Measurements from ENCODE around the gene PRSS16. TPM values are rescaled to one million over a fixed set of nuclear protein-coding genes. Genes with fewer than 3 reads are reported as not detected.
A peak's percentile ranks its signal among the peaks of the same experiment; 100 is the strongest.

Gene PRSS16
- total RNA-seq, 2 donors from 2014 or later: 21.8 to 29.8 TPM

- intact Hi-C loops (cut with DNase I): no loop called here
- Histone ChIP-seq H3K4me3 (peak overlapping the region; percentile 73), H3K27me3 (peaks cover 6% of the 10 kb centered on the region), H3K9ac (ENCODE audit: low read depth in 2 of 2, low read length in 2 of 2) (peak overlapping the region; percentile 72 to 81), H3K27ac (peak overlapping the region; percentile 97), H3K4me1 (no peaks in the 10 kb centered on the region), H3K36me3 (no peaks in the 10 kb centered on the region), H3K9me3 (no peaks in the 10 kb centered on the region)
- no peak for DNase-seq
- no peak for TF ChIP-seq CTCF (IDR thresholded peaks at IDR 0.05)
Observed at GRCh38 chr6:27250277-27251111, 3.0 kb downstream of the PRSS16 start.

- Histone ChIP-seq H3K9ac (ENCODE audit: low read depth in 2 of 2, low read length in 2 of 2) (peak overlapping the region; percentile 81 to 85), H3K27me3 (peaks cover 6% of the 10 kb centered on the region), H3K36me3 (no peaks in the 10 kb centered on the region), H3K9me3 (no peaks in the 10 kb centered on the region), H3K27ac (peak overlapping the region; percentile 97), H3K4me3 (peak overlapping the region; percentile 73), H3K4me1 (no peaks in the 10 kb centered on the region)
- intact Hi-C loops (cut with DNase I): no loop called here
- peak; percentile 96 for DNase-seq
- TF ChIP-seq CTCF (IDR thresholded peaks at IDR 0.05): no peak
Observed at GRCh38 chr6:27251112-27251605, 3.7 kb downstream of the PRSS16 start.

- peak; percentile 89 for DNase-seq
- Histone ChIP-seq H3K27ac (peak overlapping the region; percentile 97), H3K9me3 (no peaks in the 10 kb centered on the region), H3K36me3 (no peaks in the 10 kb centered on the region), H3K4me1 (no peaks in the 10 kb centered on the region), H3K27me3 (peaks cover 6% of the 10 kb centered on the region), H3K9ac (ENCODE audit: low read depth in 2 of 2, low read length in 2 of 2) (peak overlapping the region; percentile 59 to 85), H3K4me3 (peak overlapping the region; percentile 73)
- intact Hi-C loops (cut with DNase I): no loop called here
- peak; percentile 25 for TF ChIP-seq CTCF (IDR thresholded peaks at IDR 0.05)
Observed at GRCh38 chr6:27251606-27252251, 4.2 kb downstream of the PRSS16 start.

- Histone ChIP-seq H3K27me3 (peaks cover 6% of the 10 kb centered on the region), H3K36me3 (no peaks in the 10 kb centered on the region), H3K4me1 (no peaks in the 10 kb centered on the region), H3K9ac (ENCODE audit: low read depth in 2 of 2, low read length in 2 of 2) (no peak overlapping the region), H3K4me3 (no peak overlapping the region), H3K9me3 (no peaks in the 10 kb centered on the region), H3K27ac (no peak overlapping the region)
- no peak for TF ChIP-seq CTCF (IDR thresholded peaks at IDR 0.05)
- DNase-seq: no peak
- intact Hi-C loops (cut with DNase I): no loop called here
Observed at GRCh38 chr6:27254566-27254965, 7.1 kb downstream of the PRSS16 start.

- no peak overlapping the region for H3K9ac ChIP-seq (ENCODE audit: low read depth in 2 of 2, low read length in 2 of 2)
- no peak for DNase-seq
- H3K27me3 ChIP-seq: peaks cover 6% of the 10 kb centered on the region
- H3K4me1 ChIP-seq: no peaks in the 10 kb centered on the region
- TF ChIP-seq CTCF (IDR thresholded peaks at IDR 0.05): no peak
- intact Hi-C loops (cut with DNase I): no loop called here
- no peaks in the 10 kb centered on the region for H3K9me3 ChIP-seq
- no peak overlapping the region for H3K4me3 ChIP-seq
- H3K36me3 ChIP-seq: no peaks in the 10 kb centered on the region
- no peak overlapping the region for H3K27ac ChIP-seq
Observed at GRCh38 chr6:27255866-27256265, 8.4 kb downstream of the PRSS16 start.
